Esophagus squamous epithelium (tissue), 4 donors: ENCODE measurements around the gene SRPK3.

Experiments used
- POLR2A ChIP-seq, 4 donors: fragments of 450-650 bp; IDR thresholded peaks; one replicate each; pipeline ENCODE4 v1.6.1; 2017; ENCODE audit warnings: antibody characterized with exemption in 4 of 4, mild to moderate bottlenecking in 4 of 4, moderate library complexity in 3 of 4
- TF ChIP-seq, protein P1 (sequence below), 6 experiments: fragments of 450-650 bp in 4 of 6; fragments of 200-600 bp in 2 of 6; sonication (generic) in 2 of 6; IDR thresholded peaks; one replicate each; pipeline ENCODE4 v1.5.1; 2016 to 2019; ENCODE audit warnings: antibody characterized with exemption in 6 of 6, mild to moderate bottlenecking in 4 of 6, moderate library complexity in 4 of 6

DNA sequence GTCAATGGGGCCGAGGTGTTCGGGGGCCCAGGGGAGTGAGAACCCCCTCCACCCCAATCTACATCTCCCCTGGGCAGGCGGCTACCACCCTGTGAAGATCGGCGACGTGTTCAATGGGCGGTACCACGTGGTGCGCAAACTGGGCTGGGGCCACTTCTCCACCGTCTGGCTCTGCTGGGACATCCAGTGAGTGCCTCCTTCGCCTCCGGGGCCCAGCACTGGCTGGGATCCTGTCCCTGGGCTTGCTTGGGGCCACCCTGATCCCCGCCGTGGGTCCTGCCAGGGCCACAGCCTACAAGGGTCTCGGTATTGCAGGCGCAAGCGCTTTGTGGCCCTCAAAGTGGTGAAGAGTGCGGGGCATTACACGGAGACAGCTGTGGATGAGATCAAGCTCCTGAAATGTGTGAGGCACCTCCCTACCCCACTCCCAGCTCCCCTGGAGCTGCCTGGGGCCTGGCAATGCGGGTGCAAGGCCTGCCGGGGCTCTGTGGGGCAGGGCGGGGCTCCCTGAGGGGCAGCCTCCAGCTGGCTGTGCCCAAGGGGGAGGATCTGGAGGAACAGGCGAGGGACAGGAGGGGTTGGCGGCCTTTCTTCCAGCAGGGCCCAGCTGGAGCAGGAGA lies 697 bp downstream of the SRPK3 start:
- TF ChIP-seq, protein P1, sequence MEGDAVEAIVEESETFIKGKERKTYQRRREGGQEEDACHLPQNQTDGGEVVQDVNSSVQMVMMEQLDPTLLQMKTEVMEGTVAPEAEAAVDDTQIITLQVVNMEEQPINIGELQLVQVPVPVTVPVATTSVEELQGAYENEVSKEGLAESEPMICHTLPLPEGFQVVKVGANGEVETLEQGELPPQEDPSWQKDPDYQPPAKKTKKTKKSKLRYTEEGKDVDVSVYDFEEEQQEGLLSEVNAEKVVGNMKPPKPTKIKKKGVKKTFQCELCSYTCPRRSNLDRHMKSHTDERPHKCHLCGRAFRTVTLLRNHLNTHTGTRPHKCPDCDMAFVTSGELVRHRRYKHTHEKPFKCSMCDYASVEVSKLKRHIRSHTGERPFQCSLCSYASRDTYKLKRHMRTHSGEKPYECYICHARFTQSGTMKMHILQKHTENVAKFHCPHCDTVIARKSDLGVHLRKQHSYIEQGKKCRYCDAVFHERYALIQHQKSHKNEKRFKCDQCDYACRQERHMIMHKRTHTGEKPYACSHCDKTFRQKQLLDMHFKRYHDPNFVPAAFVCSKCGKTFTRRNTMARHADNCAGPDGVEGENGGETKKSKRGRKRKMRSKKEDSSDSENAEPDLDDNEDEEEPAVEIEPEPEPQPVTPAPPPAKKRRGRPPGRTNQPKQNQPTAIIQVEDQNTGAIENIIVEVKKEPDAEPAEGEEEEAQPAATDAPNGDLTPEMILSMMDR (IDR thresholded peaks at IDR 0.05) = no peak
- TF ChIP-seq POLR2A (IDR thresholded peaks at IDR 0.05) = no peak
